ENCODE measurements around the gene MPV17L. TPM values are rescaled to one million over a fixed set of nuclear protein-coding genes. Genes with fewer than 3 reads are reported as not detected.
"Not testable (repeated sequence)": the region's sequence is repeated elsewhere in the genome, so short reads cannot be mapped to it uniquely, and the experiment has no call there.

MPV17L gene
- total RNA-seq, 2 experiments from 2014 or later, result not detected

- CTCF ChIA-PET, result interaction anchor here (1.7 kb wide), 1 partner anchor 329 kb away, joined by 3 read pairs; no protein-coding TSS in a partner anchor
- Mint-ChIP-seq H3K9me3 (no peaks in the 10 kb centered on the region), H3K27me3 (peaks cover 11% of the 10 kb centered on the region), H3K4me1 (peaks cover 3% of the 10 kb centered on the region), H3K36me3 (ENCODE audit: low read depth) (no peaks in the 10 kb centered on the region), H3K27ac (no peak overlapping the region), H3K4me3 (no peak overlapping the region)
- no peak for DNase-seq
- POLR2A ChIA-PET, result no interaction called here
Observed at GRCh38 chr16:15425861-15426260, 30.3 kb downstream of the MPV17L start.

GRCh38 chr16:15426796-15427195, 31.2 kb downstream of the MPV17L start:
- Mint-ChIP-seq H3K9me3 (no peaks in the 10 kb centered on the region), H3K4me3 (no peak overlapping the region), H3K4me1 (peaks cover 3% of the 10 kb centered on the region), H3K36me3 (ENCODE audit: low read depth) (no peaks in the 10 kb centered on the region), H3K27ac (no peak overlapping the region), H3K27me3 (peaks cover 9% of the 10 kb centered on the region)
- POLR2A ChIA-PET, result no interaction called here
- no peak for DNase-seq
- CTCF ChIA-PET, result interaction anchor here (1.7 kb wide), 1 partner anchor 328 kb away, joined by 3 read pairs; no protein-coding TSS in a partner anchor

GRCh38 chr16:15427648-15428239, 32.2 kb downstream of the MPV17L start:
- Mint-ChIP-seq H3K4me1 (peaks cover 3% of the 10 kb centered on the region), H3K27ac (no peak overlapping the region), H3K36me3 (ENCODE audit: low read depth) (no peaks in the 10 kb centered on the region), H3K9me3 (no peaks in the 10 kb centered on the region), H3K27me3 (peaks cover 8% of the 10 kb centered on the region), H3K4me3 (no peak overlapping the region)
- ChIA-PET POLR2A (no interaction called here), CTCF (interaction anchor here (0.7 to 1.2 kb wide), 5 partner anchors 9 to 276 kb away, joined by 3 to 10 read pairs (median 3); partner anchors contain the start of gene MARF1)
- DNase-seq, result peak; percentile 55

GRCh38 chr16:15430884-15431283, 35.3 kb downstream of the MPV17L start:
- H3K9me3 Mint-ChIP-seq; H3K27ac Mint-ChIP-seq; H3K4me3 Mint-ChIP-seq; H3K36me3 Mint-ChIP-seq (ENCODE audit: low read depth); CTCF ChIA-PET; DNase-seq; POLR2A ChIA-PET: not testable (repeated sequence)
- Mint-ChIP-seq H3K4me1 (peaks cover 19% of the 10 kb centered on the region), H3K27me3 (peaks cover 18% of the 10 kb centered on the region)

- Mint-ChIP-seq H3K4me1 (peaks cover 17% of the 10 kb centered on the region), H3K36me3 (ENCODE audit: low read depth) (no peaks in the 10 kb centered on the region), H3K9me3 (no peaks in the 10 kb centered on the region), H3K4me3 (peak overlapping the region; percentile 80), H3K27me3 (peaks cover 17% of the 10 kb centered on the region), H3K27ac (no peak overlapping the region)
- ChIA-PET CTCF (interaction anchor here (0.6 kb wide), 1 partner anchor 181 kb away, joined by 4 read pairs; no protein-coding TSS in a partner anchor), POLR2A (interaction anchor here (1.3 kb wide), 1 partner anchor 157 kb away, joined by 4 read pairs; no protein-coding TSS in a partner anchor)
- no peak for DNase-seq
Observed at GRCh38 chr16:15434079-15434424, 38.5 kb downstream of the MPV17L start.

GRCh38 chr16:15434425-15435215, 39.1 kb downstream of the MPV17L start, which contains the start of gene BMERB1:
Gene BMERB1 (plus strand): TSS chr16:15434588. CDS start chr16:15434654, 66 bp downstream.
- CTCF ChIA-PET, result interaction anchor here (0.6 to 1.2 kb wide), 2 partner anchors 116 to 180 kb away, joined by 3 to 4 read pairs; no protein-coding TSS in a partner anchor
- H3K36me3 Mint-ChIP-seq (ENCODE audit: low read depth), result no peaks in the 10 kb centered on the region
- H3K27ac Mint-ChIP-seq, result no peak within 1 kb of the TSS

GRCh38 chr16:15435216-15435864, 39.8 kb downstream of the MPV17L start:
- Mint-ChIP-seq H3K27me3 (peaks cover 17% of the 10 kb centered on the region), H3K4me1 (peaks cover 17% of the 10 kb centered on the region), H3K36me3 (ENCODE audit: low read depth) (no peaks in the 10 kb centered on the region), H3K4me3 (peak overlapping the region; percentile 80), H3K27ac (no peak overlapping the region), H3K9me3 (no peaks in the 10 kb centered on the region)
- DNase-seq, result no peak
- ChIA-PET POLR2A (no interaction called here), CTCF (interaction anchor here (1.2 kb wide), 1 partner anchor 116 kb away, joined by 3 read pairs; no protein-coding TSS in a partner anchor)

More at GRCh38 chr16:15434425-15435215, 39.1 kb downstream of the MPV17L start, which contains the start of gene BMERB1:
- Mint-ChIP-seq H3K4me1 (peaks cover 17% of the 10 kb centered on the region), H3K9me3 (no peaks in the 10 kb centered on the region), H3K27me3 (peaks cover 17% of the 10 kb centered on the region), H3K4me3 (peak within 1 kb of the TSS; percentile 80)
- POLR2A ChIA-PET, result no interaction called here
- DNase-seq, result peak; percentile 56

GRCh38 chr16:15439102-15439501, 43.5 kb downstream of the MPV17L start:
- no peaks in the 10 kb centered on the region for H3K36me3 Mint-ChIP-seq (ENCODE audit: low read depth)
- no peak for DNase-seq
- no peaks in the 10 kb centered on the region for H3K9me3 Mint-ChIP-seq
- no peak overlapping the region for H3K4me3 Mint-ChIP-seq
- no peak overlapping the region for H3K27ac Mint-ChIP-seq
- peaks cover 14% of the 10 kb centered on the region for H3K4me1 Mint-ChIP-seq
- POLR2A ChIA-PET, result no interaction called here
- H3K27me3 Mint-ChIP-seq, result peaks cover 13% of the 10 kb centered on the region
- CTCF ChIA-PET, result no interaction called here

GRCh38 chr16:15439521-15439920, 44.0 kb downstream of the MPV17L start:
- Mint-ChIP-seq H3K27me3 (peaks cover 12% of the 10 kb centered on the region), H3K9me3 (peaks cover 3% of the 10 kb centered on the region), H3K27ac (no peak overlapping the region), H3K4me3 (no peak overlapping the region), H3K4me1 (peaks cover 11% of the 10 kb centered on the region), H3K36me3 (ENCODE audit: low read depth) (no peaks in the 10 kb centered on the region)
- CTCF ChIA-PET, result no interaction called here
- POLR2A ChIA-PET, result no interaction called here
- DNase-seq, result no peak

- Mint-ChIP-seq H3K27ac (no peak overlapping the region), H3K36me3 (ENCODE audit: low read depth) (peaks cover 4% of the 10 kb centered on the region), H3K4me1 (peaks cover 1% of the 10 kb centered on the region), H3K4me3 (no peak overlapping the region), H3K27me3 (peaks cover 1% of the 10 kb centered on the region), H3K9me3 (peaks cover 9% of the 10 kb centered on the region)
- ChIA-PET POLR2A (no interaction called here), CTCF (no interaction called here)
- DNase-seq, result no peak
Observed at GRCh38 chr16:15440852-15441251, 45.3 kb downstream of the MPV17L start.

GRCh38 chr16:15442140-15442539, 46.6 kb downstream of the MPV17L start:
- not testable (repeated sequence) for DNase-seq
- CTCF ChIA-PET, result interaction anchor here (1.4 kb wide), 1 partner anchor 179 kb away, joined by 3 read pairs; no protein-coding TSS in a partner anchor

GRCh38 chr16:15443753-15444152, 48.2 kb downstream of the MPV17L start:
- H3K27me3 Mint-ChIP-seq, result no peaks in the 10 kb centered on the region
- DNase-seq, result no peak
- no peaks in the 10 kb centered on the region for H3K4me1 Mint-ChIP-seq
- H3K9me3 Mint-ChIP-seq, result peaks cover 9% of the 10 kb centered on the region
- H3K4me3 Mint-ChIP-seq, result no peak overlapping the region
- no peak overlapping the region for H3K27ac Mint-ChIP-seq
- ChIA-PET CTCF (no interaction called here), POLR2A (no interaction called here)
- H3K36me3 Mint-ChIP-seq (ENCODE audit: low read depth), result peaks cover 4% of the 10 kb centered on the region

More at GRCh38 chr16:15442140-15442539, 46.6 kb downstream of the MPV17L start:
- H3K36me3 Mint-ChIP-seq (ENCODE audit: low read depth); H3K9me3 Mint-ChIP-seq; H3K27ac Mint-ChIP-seq; H3K4me1 Mint-ChIP-seq; H3K4me3 Mint-ChIP-seq; POLR2A ChIA-PET; H3K27me3 Mint-ChIP-seq: not testable (repeated sequence)

- ChIA-PET POLR2A (no interaction called here), CTCF (interaction anchor here (0.5 kb wide), 1 partner anchor 377 kb away, joined by 3 read pairs; no protein-coding TSS in a partner anchor)
- no peak for DNase-seq
- Mint-ChIP-seq H3K27me3 (no peaks in the 10 kb centered on the region), H3K27ac (no peak overlapping the region), H3K9me3 (peaks cover 9% of the 10 kb centered on the region), H3K36me3 (ENCODE audit: low read depth) (peaks cover 4% of the 10 kb centered on the region), H3K4me1 (no peaks in the 10 kb centered on the region), H3K4me3 (no peak overlapping the region)
Observed at GRCh38 chr16:15444264-15444663, 48.7 kb downstream of the MPV17L start.

All from activated CD4-positive, alpha-beta memory T cell treated with anti-CD3 and anti-CD28 coated beads, Interleukin-2, amount 10 ng/mL, durations not matched to agents 7 days and 5 days (primary cell).